H9 (cell line): Measurements from ENCODE around the gene ABCC4. TPM values are rescaled to one million over a fixed set of nuclear protein-coding genes. Genes with fewer than 3 reads are reported as not detected.

Experiments used
- DNase-seq: peaks from one replicate; pipeline ENCODE4 v3.0.0-alpha.2; 2017
- H2AFZ ChIP-seq: one replicate; pipeline ENCODE4 v1.6.1; 2013; ENCODE audit warnings: mild to moderate bottlenecking, low read length, control low read depth, moderate library complexity
- H2AK5ac ChIP-seq: 2 replicates; pipeline ENCODE4 v1.6.1; 2013; ENCODE audit warnings: low read length, control low read depth, mixed read lengths; ENCODE audit not compliant: insufficient read length
- H2BK120ac ChIP-seq: one replicate; pipeline ENCODE4 v1.6.1; 2013; ENCODE audit warnings: low read depth, mild to moderate bottlenecking, low read length, control low read depth, inconsistent platforms; ENCODE audit not compliant: poor library complexity, severe bottlenecking
- H2BK12ac ChIP-seq: 2 replicates; pipeline ENCODE4 v1.6.1; 2013; ENCODE audit warnings: low read length, control low read depth, mixed read lengths, low read depth; ENCODE audit not compliant: insufficient read length
- H2BK15ac ChIP-seq: 2 replicates; pipeline ENCODE4 v1.6.1; 2013; ENCODE audit warnings: low read depth, low read length, control low read depth
- H2BK20ac ChIP-seq: one replicate; pipeline ENCODE4 v1.6.1; 2013; ENCODE audit warnings: low read depth, mild to moderate bottlenecking, low read length, control low read depth, inconsistent platforms; ENCODE audit not compliant: poor library complexity, severe bottlenecking
- H2BK5ac ChIP-seq: 2 replicates; pipeline ENCODE4 v1.6.1; 2013; ENCODE audit warnings: low read length, control low read depth, mixed read lengths; ENCODE audit not compliant: insufficient read length
- H3K14ac ChIP-seq: 2 replicates; pipeline ENCODE4 v1.6.1; 2013; ENCODE audit warnings: low read length, control low read depth; ENCODE audit not compliant: insufficient read depth
- H3K18ac ChIP-seq: 2 replicates; pipeline ENCODE4 v1.6.1; 2013; ENCODE audit warnings: low read depth, mild to moderate bottlenecking, mixed read lengths, low read length, control low read depth; ENCODE audit not compliant: insufficient read length
- H3K23ac ChIP-seq: 2 replicates; pipeline ENCODE4 v1.6.1; 2013; ENCODE audit warnings: low read length, control low read depth, mixed read lengths, low read depth; ENCODE audit not compliant: insufficient read length
- H3K23me2 ChIP-seq: 2 replicates; pipeline ENCODE4 v1.6.1; 2013; ENCODE audit warnings: low read depth, mild to moderate bottlenecking, mixed read lengths, low read length, control low read depth; ENCODE audit not compliant: insufficient read length, poor library complexity, severe bottlenecking
- H3K27ac ChIP-seq: 2 replicates; pipeline ENCODE4 v1.5.1; 2013; ENCODE audit warnings: low read length, control low read depth, mixed read lengths, low read depth; ENCODE audit not compliant: insufficient read length
- H3K27me3 ChIP-seq: 2 replicates; pipeline ENCODE4 v1.6.1; 2013; ENCODE audit warnings: low read length, control low read depth, inconsistent platforms; ENCODE audit not compliant: insufficient read depth
- H3K4ac ChIP-seq: 2 replicates; pipeline ENCODE4 v1.6.1; 2013; ENCODE audit warnings: low read depth, mild to moderate bottlenecking, control low read depth, inconsistent platforms, low read length, moderate library complexity
- H3K4me1 ChIP-seq: 2 replicates; pipeline ENCODE4 v1.6.1; 2013; ENCODE audit warnings: low read length, control low read depth, inconsistent platforms; ENCODE audit not compliant: insufficient read depth
- H3K4me2 ChIP-seq: 2 replicates; pipeline ENCODE4 v1.6.1; 2013; ENCODE audit warnings: low read length, control low read depth, mixed read lengths; ENCODE audit not compliant: insufficient read length, insufficient read depth
- H3K56ac ChIP-seq: 2 replicates; pipeline ENCODE4 v1.6.1; 2013; ENCODE audit warnings: low read depth, mild to moderate bottlenecking, mixed read lengths, low read length, control low read depth; ENCODE audit not compliant: insufficient read length
- H3K79me1 ChIP-seq: 2 replicates; pipeline ENCODE4 v1.6.1; 2013; ENCODE audit warnings: low read depth, mild to moderate bottlenecking, moderate library complexity, low read length, control low read depth, inconsistent platforms; ENCODE audit not compliant: insufficient read depth, poor library complexity, severe bottlenecking
- H3K79me2 ChIP-seq: 2 replicates; pipeline ENCODE4 v1.6.1; 2013; ENCODE audit warnings: low read length, control low read depth, inconsistent platforms; ENCODE audit not compliant: insufficient read depth
- H3K9ac ChIP-seq: 2 replicates; pipeline ENCODE4 v1.6.1; 2013; ENCODE audit warnings: low read length, control low read depth, mixed read lengths; ENCODE audit not compliant: insufficient read length; ENCODE audit errors: extremely low read depth
- H3K9me3 ChIP-seq: one replicate; pipeline ENCODE4 v1.6.1; 2013; ENCODE audit warnings: low read depth, low read length, inconsistent platforms; ENCODE audit not compliant: control insufficient read depth
- H3T11ph ChIP-seq: one replicate; pipeline ENCODE4 v1.6.1; 2013; ENCODE audit warnings: mild to moderate bottlenecking, low read length, control low read depth, inconsistent platforms
- H4K20me1 ChIP-seq: one replicate; pipeline ENCODE4 v1.6.1; 2013; ENCODE audit not compliant: control insufficient read depth, insufficient read length, insufficient read depth
- H4K5ac ChIP-seq: 2 replicates; pipeline ENCODE4 v1.6.1; 2013; ENCODE audit warnings: low read depth, mild to moderate bottlenecking, mixed read lengths, low read length, control low read depth; ENCODE audit not compliant: insufficient read length
- H4K8ac ChIP-seq: replicated peaks from 2 replicates; pipeline ENCODE4 v1.6.1; 2013; ENCODE audit warnings: low read length, control low read depth, mixed read lengths, low read depth; ENCODE audit not compliant: insufficient read length
- H4K91ac ChIP-seq: 2 replicates; pipeline ENCODE4 v1.6.1; 2013; ENCODE audit warnings: low read depth, mild to moderate bottlenecking, moderate library complexity, mixed read lengths, low read length, control low read depth; ENCODE audit not compliant: insufficient read length
- H3K27ac Mint-ChIP-seq, 3 experiments: 2 replicates in 2 of 3; 3 replicates in 1 of 3; pipeline ENCODE4 v1.8.0; 2020 to 2021; ENCODE audit warnings: mixed read lengths in 3 of 3, mild to moderate bottlenecking in 1 of 3, moderate library complexity in 1 of 3
- H3K27me3 Mint-ChIP-seq: 2 replicates; pipeline ENCODE4 v1.8.0; 2021; ENCODE audit warnings: low read depth, mild to moderate bottlenecking, moderate library complexity, mixed read lengths
- H3K36me3 Mint-ChIP-seq, 3 experiments: 2 replicates in 2 of 3; 3 replicates in 1 of 3; pipeline ENCODE4 v1.8.0; 2020 to 2021; ENCODE audit warnings: low read depth in 3 of 3, mixed read lengths in 3 of 3; ENCODE audit not compliant: insufficient read depth in 1 of 3
- H3K4me1 Mint-ChIP-seq, 2 experiments: 2 replicates each; pipeline ENCODE4 v1.8.0; 2020; ENCODE audit warnings: mixed read lengths in 2 of 2
- H3K4me3 Mint-ChIP-seq, 2 experiments: 2 replicates in 1 of 2; 3 replicates in 1 of 2; pipeline ENCODE4 v1.8.0; 2020 to 2021; ENCODE audit warnings: mild to moderate bottlenecking in 2 of 2, mixed read lengths in 2 of 2, moderate library complexity in 1 of 2
- H3K9me3 Mint-ChIP-seq, 2 experiments: 2 replicates in 1 of 2; 3 replicates in 1 of 2; pipeline ENCODE4 v1.8.0; 2020; ENCODE audit warnings: mild to moderate bottlenecking in 2 of 2, mixed read lengths in 2 of 2, moderate library complexity in 1 of 2
- WGBS: extraction: QIAGEN DNeasy Blood & Tissue Kit; methylation state at CpG from one replicate; pipeline ENCODE4 v1.1.7; 2013; ENCODE audit warnings: missing lambda C conversion rate, low lambda C conversion rate, mixed read lengths; ENCODE audit not compliant: insufficient read length; ENCODE audit errors: extremely low coverage; 5-methylcytosine and 5-hydroxymethylcytosine counted together
- total RNA-seq: library from RNA; stranded (reverse); gene quantifications from 2 replicates; pipeline ENCODE4 v1.2.1, GENCODE V29; 2021
- TF ChIP-seq, protein P1 (sequence below): fragments of 200-600 bp; sonication (generic); conservative IDR thresholded peaks from 3 replicates; pipeline ENCODE4 v1.8.0; 2021; ENCODE audit warnings: antibody characterized with exemption, mild to moderate bottlenecking

Gene ABCC4
- total RNA-seq, 1 experiment from 2014 or later: 5.9 TPM

DNA sequence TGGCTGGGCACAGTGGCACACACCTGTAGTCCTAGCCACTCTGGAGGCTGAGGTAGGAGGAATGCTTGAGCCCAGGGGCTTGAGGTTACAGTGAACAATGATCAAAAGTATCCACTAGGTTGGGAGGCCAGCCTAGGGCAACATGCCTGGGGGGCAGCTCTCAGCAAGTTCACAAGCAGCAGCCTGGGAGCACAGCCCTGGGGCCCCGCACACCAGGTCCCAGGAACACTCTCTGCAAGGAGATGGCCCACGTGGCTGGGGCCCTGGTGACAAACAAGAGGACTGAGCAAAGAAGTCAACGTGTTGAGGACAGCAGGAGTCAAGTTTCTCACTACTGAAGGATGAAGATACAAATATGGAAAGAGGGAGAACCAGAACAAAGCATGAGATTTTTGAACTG, 39.3 kb downstream of the ABCC4 start:
- H4K8ac ChIP-seq: no peak overlapping the region
- no peaks in the 10 kb centered on the region for H3K79me1 ChIP-seq
- no peak overlapping the region for H2BK120ac ChIP-seq
- Mint-ChIP-seq H3K4me1 (no peaks in the 10 kb centered on the region), H3K9me3 (peaks cover 3 to 4% of the 10 kb centered on the region in 2 experiments; a peak in 2 of 5 replicates), H3K4me3 (no peak overlapping the region), H3K27ac (peak overlapping the region in 1 of 3 experiments; percentile 87; a peak in 1 of 7 replicates), H3K36me3 (peaks cover 5% of the 10 kb centered on the region in 3 experiments; a peak in 5 of 7 replicates), H3K27me3 (no peaks in the 10 kb centered on the region)
- H4K20me1 ChIP-seq: no peaks in the 10 kb centered on the region
- TF ChIP-seq, protein P1, sequence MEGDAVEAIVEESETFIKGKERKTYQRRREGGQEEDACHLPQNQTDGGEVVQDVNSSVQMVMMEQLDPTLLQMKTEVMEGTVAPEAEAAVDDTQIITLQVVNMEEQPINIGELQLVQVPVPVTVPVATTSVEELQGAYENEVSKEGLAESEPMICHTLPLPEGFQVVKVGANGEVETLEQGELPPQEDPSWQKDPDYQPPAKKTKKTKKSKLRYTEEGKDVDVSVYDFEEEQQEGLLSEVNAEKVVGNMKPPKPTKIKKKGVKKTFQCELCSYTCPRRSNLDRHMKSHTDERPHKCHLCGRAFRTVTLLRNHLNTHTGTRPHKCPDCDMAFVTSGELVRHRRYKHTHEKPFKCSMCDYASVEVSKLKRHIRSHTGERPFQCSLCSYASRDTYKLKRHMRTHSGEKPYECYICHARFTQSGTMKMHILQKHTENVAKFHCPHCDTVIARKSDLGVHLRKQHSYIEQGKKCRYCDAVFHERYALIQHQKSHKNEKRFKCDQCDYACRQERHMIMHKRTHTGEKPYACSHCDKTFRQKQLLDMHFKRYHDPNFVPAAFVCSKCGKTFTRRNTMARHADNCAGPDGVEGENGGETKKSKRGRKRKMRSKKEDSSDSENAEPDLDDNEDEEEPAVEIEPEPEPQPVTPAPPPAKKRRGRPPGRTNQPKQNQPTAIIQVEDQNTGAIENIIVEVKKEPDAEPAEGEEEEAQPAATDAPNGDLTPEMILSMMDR: no peak
- no peak overlapping the region for H3K23ac ChIP-seq
- H2BK5ac ChIP-seq: no peak overlapping the region
- H3K27me3 ChIP-seq: no peaks in the 10 kb centered on the region
- H2BK20ac ChIP-seq: no peak overlapping the region
- no peaks in the 10 kb centered on the region for H3K23me2 ChIP-seq
- no peak overlapping the region for H3K9ac ChIP-seq
- H2AFZ ChIP-seq: no peak overlapping the region
- no peak for DNase-seq
- no CpG with 5 or more reads among the region's 3 CpGs for WGBS
- H3K4me1 ChIP-seq: no peaks in the 10 kb centered on the region
- H2BK15ac ChIP-seq: no peak overlapping the region
- H2BK12ac ChIP-seq: no peak overlapping the region
- H3K4me2 ChIP-seq: no peak overlapping the region
- no peak overlapping the region for H3T11ph ChIP-seq
- H3K4ac ChIP-seq: no peak overlapping the region
- no peak overlapping the region for H2AK5ac ChIP-seq
- no peak overlapping the region for H4K91ac ChIP-seq
- no peak overlapping the region for H4K5ac ChIP-seq
- H3K14ac ChIP-seq: no peak overlapping the region
- H3K18ac ChIP-seq: no peak overlapping the region
- H3K9me3 ChIP-seq: peaks cover 3% of the 10 kb centered on the region
- H3K56ac ChIP-seq: no peak overlapping the region
- H3K79me2 ChIP-seq: no peaks in the 10 kb centered on the region
- H3K27ac ChIP-seq: no peak overlapping the region
